ENCODE results near the gene RAPGEF1. TPM values are rescaled to one million over a fixed set of nuclear protein-coding genes. Genes with fewer than 3 reads are reported as not detected.

RAPGEF1 gene
- total RNA-seq, 1 donor from 2014 or later = 33.3 TPM

GRCh38 chr9:131609099-131609830 lies 130.6 kb downstream of the RAPGEF1 start:
- H3K4me2 ChIP-seq = peak overlapping the region; percentile 60

GRCh38 chr9:131608493-131609037 lies 131.3 kb downstream of the RAPGEF1 start:
- Histone ChIP-seq H3K27ac (peak overlapping the region; percentile 70), H3K4me2 (peak overlapping the region; percentile 60), H3K36me3 (no peaks in the 10 kb centered on the region), H3F3A (ENCODE audit: low read depth) (peaks cover 15% of the 10 kb centered on the region), H3K9me3 (ENCODE audit: low read depth) (no peaks in the 10 kb centered on the region), H3K4me3 (no peak overlapping the region), H3K4me1 (peaks cover 27% of the 10 kb centered on the region), H3K27me3 (no peaks in the 10 kb centered on the region), H4K20me1 (ENCODE audit: low read depth) (no peaks in the 10 kb centered on the region), H3K79me2 (ENCODE audit: low read depth) (no peaks in the 10 kb centered on the region), H2AFZ (replicated peaks) (no peak overlapping the region), H3K9ac (no peak overlapping the region)
- H3K4me1 Mint-ChIP-seq = peaks cover 28% of the 10 kb centered on the region
- TF ChIP-seq EZH2phosphoT487 (IDR thresholded peaks at IDR 0.05) = no peak
- TF ChIP-seq CTCF (IDR thresholded peaks at IDR 0.05) = no peak
- no peak for TF ChIP-seq EZH2 (IDR thresholded peaks at IDR 0.05)
- peak overlapping the region; percentile 93 for H3K27ac Mint-ChIP-seq
- peak; percentile 83 for DNase-seq (ENCODE audit: low spot score)
- no peaks in the 10 kb centered on the region for H3K9me3 Mint-ChIP-seq
- H3K36me3 Mint-ChIP-seq = peaks cover 2% of the 10 kb centered on the region
- peak overlapping the region; percentile 52 for H3K4me3 Mint-ChIP-seq
- peaks cover 8% of the 10 kb centered on the region for H3K27me3 Mint-ChIP-seq (ENCODE audit: insufficient read depth, low read depth)

More at GRCh38 chr9:131609099-131609830, 130.6 kb downstream of the RAPGEF1 start:
- Histone ChIP-seq H4K20me1 (ENCODE audit: low read depth) (no peaks in the 10 kb centered on the region), H3K36me3 (no peaks in the 10 kb centered on the region), H3K9ac (no peak overlapping the region), H3F3A (ENCODE audit: low read depth) (peaks cover 15% of the 10 kb centered on the region), H3K79me2 (ENCODE audit: low read depth) (no peaks in the 10 kb centered on the region), H3K27me3 (no peaks in the 10 kb centered on the region), H2AFZ (replicated peaks) (no peak overlapping the region), H3K27ac (peak overlapping the region; percentile 70), H3K9me3 (ENCODE audit: low read depth) (no peaks in the 10 kb centered on the region), H3K4me3 (no peak overlapping the region), H3K4me1 (peaks cover 27% of the 10 kb centered on the region)
- Mint-ChIP-seq H3K27me3 (ENCODE audit: insufficient read depth, low read depth) (peaks cover 8% of the 10 kb centered on the region), H3K4me3 (peak overlapping the region; percentile 52), H3K4me1 (peaks cover 28% of the 10 kb centered on the region), H3K36me3 (peaks cover 2% of the 10 kb centered on the region), H3K27ac (peak overlapping the region; percentile 93), H3K9me3 (no peaks in the 10 kb centered on the region)
- no peak for TF ChIP-seq EZH2 (IDR thresholded peaks at IDR 0.05)
- TF ChIP-seq EZH2phosphoT487 (IDR thresholded peaks at IDR 0.05) = no peak
- TF ChIP-seq CTCF (IDR thresholded peaks at IDR 0.05) = no peak
- peak; percentile 34 for DNase-seq (ENCODE audit: low spot score)

- Histone ChIP-seq H4K20me1 (ENCODE audit: low read depth) (no peaks in the 10 kb centered on the region), H3K27me3 (no peaks in the 10 kb centered on the region), H3K27ac (no peak overlapping the region), H3K4me2 (no peak overlapping the region), H3K79me2 (ENCODE audit: low read depth) (no peaks in the 10 kb centered on the region), H3K4me3 (no peak overlapping the region), H3K9me3 (ENCODE audit: low read depth) (no peaks in the 10 kb centered on the region), H3K4me1 (peaks cover 27% of the 10 kb centered on the region), H3K9ac (no peak overlapping the region), H3F3A (ENCODE audit: low read depth) (peaks cover 15% of the 10 kb centered on the region), H3K36me3 (no peaks in the 10 kb centered on the region), H2AFZ (replicated peaks) (no peak overlapping the region)
- H3K27ac Mint-ChIP-seq = peak overlapping the region; percentile 93
- DNase-seq (ENCODE audit: low spot score) = no peak
- H3K27me3 Mint-ChIP-seq (ENCODE audit: insufficient read depth, low read depth) = peaks cover 10% of the 10 kb centered on the region
- H3K4me1 Mint-ChIP-seq = peaks cover 28% of the 10 kb centered on the region
- H3K9me3 Mint-ChIP-seq = no peaks in the 10 kb centered on the region
- no peak overlapping the region for H3K4me3 Mint-ChIP-seq
- TF ChIP-seq CTCF (IDR thresholded peaks at IDR 0.05) (no peak), EZH2 (IDR thresholded peaks at IDR 0.05) (no peak), EZH2phosphoT487 (IDR thresholded peaks at IDR 0.05) (no peak)
- peaks cover 7% of the 10 kb centered on the region for H3K36me3 Mint-ChIP-seq
Observed at GRCh38 chr9:131607591-131607990, 132.3 kb downstream of the RAPGEF1 start.
